IMR-90 (cell line): ENCODE results near the gene PACSIN2. TPM values are rescaled to one million over a fixed set of nuclear protein-coding genes. Genes with fewer than 3 reads are reported as not detected.

Experiments used
- ATAC-seq: fragments of 200-7000 bp; cut with Tn5 transposase; 2 replicates; pipeline ENCODE4 v1.9.1; 2020; ENCODE audit warnings: low read depth, mild to moderate bottlenecking, moderate library complexity
- BruUV-seq: library from RNA; stranded (reverse); fragments of 400-500 nt; replicated peaks from 2 replicates; lab custom pipeline; 2021; lab: Mats Ljungman, UMichigan
- CTCF ChIA-PET: fragments of 300-600 bp; formaldehyde crosslinking; extraction: SDS; loops from one replicate; lab custom pipeline; 2021; ENCODE audit warnings: antibody characterized with exemption; lab: Yijun Ruan, JAX
- POLR2A ChIA-PET: fragments of 300-600 bp; sonication (Branson Sonifier 250); formaldehyde crosslinking; loops from one replicate; lab custom pipeline; 2022; ENCODE audit warnings: antibody characterized with exemption; ENCODE audit not compliant: unreplicated experiment; lab: Charles Lee
- DNase-seq: peaks from one replicate; pipeline ENCODE4 v3.0.0; 2013
- H2AFZ ChIP-seq: replicated peaks from 2 replicates; pipeline ENCODE3; 2013; ENCODE audit warnings: low read length, mild to moderate bottlenecking; ENCODE audit not compliant: poor library complexity
- H2AK5ac ChIP-seq: 2 replicates; pipeline ENCODE4 v1.6.1; 2013; ENCODE audit warnings: low read depth, low read length, inconsistent platforms
- H2AK9ac ChIP-seq: replicated peaks from 2 replicates; pipeline ENCODE3; 2013; ENCODE audit warnings: mild to moderate bottlenecking, low read depth, low read length, moderate library complexity; ENCODE audit not compliant: poor library complexity
- H2BK120ac ChIP-seq: 2 replicates; pipeline ENCODE4 v1.6.1; 2013; ENCODE audit warnings: low read depth, low read length, inconsistent platforms
- H2BK15ac ChIP-seq: 3 replicates; pipeline ENCODE4 v1.6.1; 2013; ENCODE audit warnings: low read depth, low read length, inconsistent platforms
- H2BK20ac ChIP-seq: 2 replicates; pipeline ENCODE4 v1.6.1; 2013; ENCODE audit warnings: low read depth, mild to moderate bottlenecking, inconsistent platforms, low read length, moderate library complexity
- H2BK5ac ChIP-seq: 2 replicates; pipeline ENCODE4 v1.6.1; 2013; ENCODE audit warnings: mild to moderate bottlenecking, low read depth, low read length, inconsistent platforms; ENCODE audit not compliant: poor library complexity, severe bottlenecking
- H3K14ac ChIP-seq: replicated peaks from 2 replicates; pipeline ENCODE4 v1.6.1; 2013; ENCODE audit warnings: low read depth, low read length, inconsistent platforms
- H3K18ac ChIP-seq: 2 replicates; pipeline ENCODE4 v1.6.1; 2013; ENCODE audit warnings: low read depth, low read length, control low read depth
- H3K23ac ChIP-seq: 2 replicates; pipeline ENCODE4 v1.6.1; 2013; ENCODE audit warnings: low read depth, low read length, inconsistent platforms
- H3K27ac ChIP-seq: 2 replicates; pipeline ENCODE4 v1.5.1; 2013; ENCODE audit warnings: mild to moderate bottlenecking, control low read depth, low read length; ENCODE audit not compliant: insufficient read depth
- H3K27me3 ChIP-seq: 2 replicates; pipeline ENCODE4 v1.6.1; 2013; ENCODE audit warnings: low read length; ENCODE audit not compliant: control insufficient read depth, insufficient read depth
- H3K36me3 ChIP-seq: 2 replicates; pipeline ENCODE4 v1.6.1; 2013; ENCODE audit warnings: low read length, mixed read lengths; ENCODE audit not compliant: control insufficient read depth, insufficient read depth
- H3K4ac ChIP-seq: 2 replicates; pipeline ENCODE4 v1.6.1; 2013; ENCODE audit warnings: low read depth, low read length, inconsistent platforms
- H3K4me1 ChIP-seq: 2 replicates; pipeline ENCODE4 v1.6.1; 2013; ENCODE audit warnings: low read length, mixed read lengths; ENCODE audit not compliant: control insufficient read depth, insufficient read depth
- H3K4me2 ChIP-seq: 2 replicates; pipeline ENCODE4 v1.6.1; 2013; ENCODE audit warnings: low read depth, mild to moderate bottlenecking, control low read depth, low read length, moderate library complexity
- H3K4me3 ChIP-seq: 2 replicates; pipeline ENCODE4 v1.5.1; 2013; ENCODE audit warnings: low read depth, mild to moderate bottlenecking, control low read depth, low read length, moderate library complexity; ENCODE audit not compliant: insufficient read depth
- H3K56ac ChIP-seq: 2 replicates; pipeline ENCODE4 v1.6.1; 2013; ENCODE audit warnings: low read length, inconsistent platforms; ENCODE audit not compliant: insufficient read depth; ENCODE audit errors: extremely low read depth
- H3K79me1 ChIP-seq, 2 experiments: 2 replicates each; pipeline ENCODE4 v1.6.1; 2013; ENCODE audit warnings: low read length in 2 of 2, inconsistent platforms in 1 of 2, low read depth in 1 of 2
- H3K9ac ChIP-seq: 2 replicates; pipeline ENCODE4 v1.6.1; 2013; ENCODE audit warnings: low read depth, low read length, control low read depth
- H3K9me1 ChIP-seq: 2 replicates; pipeline ENCODE4 v1.6.1; 2013; ENCODE audit warnings: low read length, inconsistent platforms; ENCODE audit not compliant: insufficient read depth
- H3K9me3 ChIP-seq: 2 replicates; pipeline ENCODE4 v1.6.1; 2013; ENCODE audit warnings: low read length; ENCODE audit not compliant: control insufficient read depth, insufficient read depth
- H4K20me1 ChIP-seq: 2 replicates; pipeline ENCODE4 v1.6.1; 2013; ENCODE audit warnings: low read length, inconsistent platforms; ENCODE audit not compliant: insufficient read depth
- H4K5ac ChIP-seq: 2 replicates; pipeline ENCODE4 v1.6.1; 2013; ENCODE audit warnings: mild to moderate bottlenecking, low read depth, low read length, control low read depth
- H4K8ac ChIP-seq, 2 experiments: 2 replicates each; pipeline ENCODE4 v1.6.1; 2013; ENCODE audit warnings: low read depth in 2 of 2, low read length in 2 of 2, control low read depth in 1 of 2, inconsistent platforms in 1 of 2
- H4K91ac ChIP-seq: 2 replicates; pipeline ENCODE4 v1.6.1; 2013; ENCODE audit warnings: low read depth, low read length, inconsistent platforms; ENCODE audit not compliant: insufficient read depth
- BHLHE40 ChIP-seq: fragments of 150-350 bp; IDR thresholded peaks from 2 replicates; pipeline ENCODE4 v1.6.1; 2016; ENCODE audit warnings: mild to moderate bottlenecking, low read depth, low read length
- CEBPB ChIP-seq: IDR thresholded peaks from 2 replicates; pipeline ENCODE4 v1.6.1; 2012; ENCODE audit warnings: low read depth, low read length, improper control_type of control experiment
- CHD1 ChIP-seq: IDR thresholded peaks from 2 replicates; pipeline ENCODE4 v1.6.1; 2012; ENCODE audit warnings: low read depth, low read length, improper control_type of control experiment
- CTCF ChIP-seq: conservative IDR thresholded peaks from 2 replicates; pipeline ENCODE4 v1.5.1; 2012; ENCODE audit warnings: mild to moderate bottlenecking, low read depth, low read length, improper control_type of control experiment
- ELK1 ChIP-seq: fragments of 150-350 bp; IDR thresholded peaks from 2 replicates; pipeline ENCODE4 v1.6.1; 2016; ENCODE audit warnings: low read depth, mild to moderate bottlenecking, low read length, moderate library complexity, borderline replicate concordance
- FOS ChIP-seq: fragments of 150-350 bp; IDR thresholded peaks from 2 replicates; pipeline ENCODE4 v1.6.1; 2016; ENCODE audit warnings: low read depth, low read length
- MAZ ChIP-seq: IDR thresholded peaks from 2 replicates; pipeline ENCODE4 v1.6.1; 2012; ENCODE audit warnings: low read depth, mild to moderate bottlenecking, low read length, improper control_type of control experiment, moderate library complexity, borderline replicate concordance
- MXI1 ChIP-seq: IDR thresholded peaks from 2 replicates; pipeline ENCODE4 v1.6.1; 2012; ENCODE audit warnings: low read depth, mild to moderate bottlenecking, low read length, moderate library complexity, borderline replicate concordance
- NFE2L2 ChIP-seq: fragments of 150-350 bp; IDR thresholded peaks from 2 replicates; pipeline ENCODE4 v1.6.1; 2016; ENCODE audit warnings: low read depth, mild to moderate bottlenecking, low read length
- POLR2A ChIP-seq: IDR thresholded peaks from 2 replicates; pipeline ENCODE4 v1.6.1; 2012; ENCODE audit warnings: mild to moderate bottlenecking, low read depth, low read length
- RAD21 ChIP-seq: IDR thresholded peaks from 2 replicates; pipeline ENCODE4 v1.6.1; 2012; ENCODE audit warnings: low read length, improper control_type of control experiment
- RCOR1 ChIP-seq: IDR thresholded peaks from 2 replicates; pipeline ENCODE4 v1.6.1; 2012; ENCODE audit warnings: mild to moderate bottlenecking, low read length, improper control_type of control experiment; ENCODE audit not compliant: insufficient replicate concordance
- RFX5 ChIP-seq: IDR thresholded peaks from 2 replicates; pipeline ENCODE4 v1.8.0; 2012; ENCODE audit warnings: low read depth, mild to moderate bottlenecking, low read length, moderate library complexity
- SMC3 ChIP-seq: fragments of 150-350 bp; IDR thresholded peaks from 2 replicates; pipeline ENCODE4 v1.6.1; 2016; ENCODE audit warnings: low read depth, mild to moderate bottlenecking, antibody characterized with exemption, low read length, moderate library complexity
- USF2 ChIP-seq: fragments of 150-350 bp; IDR thresholded peaks from 2 replicates; pipeline ENCODE4 v1.6.1; 2017; ENCODE audit warnings: mild to moderate bottlenecking, antibody characterized with exemption, low read length, low read depth
- WGBS, 2 experiments: methylation state at CpG; one replicate each; pipeline versions ENCODE4 v1.1.5 to v1.1.7; 2013; ENCODE audit warnings: missing lambda C conversion rate in 2 of 2; ENCODE audit not compliant: insufficient read length in 1 of 2; ENCODE audit errors: extremely low coverage in 2 of 2; 5-methylcytosine and 5-hydroxymethylcytosine counted together
- dilution Hi-C: fragments of 300-500 bp; cut with HindIII; formaldehyde crosslinking; loops from one replicate; pipeline ENCODE4 v1.14.3; 2018; ENCODE audit warnings: low sequenced_read_pairs; ENCODE audit not compliant: unreplicated experiment
- in situ Hi-C: fragments of 300-500 bp; cut with MboI; formaldehyde crosslinking; loops from 3 replicates; pipeline ENCODE4 v1.14.3; 2019; ENCODE audit warnings: low sequenced_read_pairs, inconsistent platforms, mixed read lengths
- intact Hi-C: fragments of 100-400 bp; cut with micrococcal nuclease; formaldehyde crosslinking; loops from 2 replicates; pipeline ENCODE4 v1.10.0; 2022
- polyA plus RNA-seq, 3 experiments: library from polyadenylated mRNA; depleted of rRNA; stranded (reverse); fragments of >200 nt; gene quantifications; 2 replicates each; pipeline ENCODE4 v1.2.3, GENCODE V29; 2012; ENCODE audit warnings: low replicate concordance in 1 of 3
- total RNA-seq: library from RNA; depleted of rRNA; stranded (reverse); fragments of >200 nt; gene quantifications from 2 replicates; pipeline ENCODE4 v1.2.3, GENCODE V29; 2012

Gene PACSIN2
- total and polyA plus RNA-seq, 2 of the 4 experiments (the other 2 are of a cell fraction), result 85.0 to 118 TPM

GRCh38 chr22:42926768-42927167 lies 88.2 kb downstream of the PACSIN2 start:
- Histone ChIP-seq H4K5ac (no peak overlapping the region), H3K14ac (no peak overlapping the region), H3K4me3 (no peak overlapping the region), H3K23ac (no peak overlapping the region), H2BK20ac (no peak overlapping the region), H3K4ac (no peak overlapping the region), H3K4me1 (peaks cover 25% of the 10 kb centered on the region), H2BK15ac (no peak overlapping the region), H3K79me1 (peaks cover 39 to 86% of the 10 kb centered on the region in 2 experiments), H2AK9ac (no peak overlapping the region), H2AFZ (no peak overlapping the region), H3K36me3 (no peaks in the 10 kb centered on the region; the same call in 1 of the 2 replicates), H3K4me2 (no peak overlapping the region), H4K8ac (no peak overlapping the region), H3K27me3 (no peaks in the 10 kb centered on the region), H4K91ac (no peak overlapping the region), H3K9me1 (peaks cover 41% of the 10 kb centered on the region), H4K20me1 (peaks cover 76% of the 10 kb centered on the region), H3K27ac (no peak overlapping the region), H2BK120ac (no peak overlapping the region), H3K18ac (no peak overlapping the region), H3K9me3 (no peaks in the 10 kb centered on the region), H2BK5ac (no peak overlapping the region), H3K9ac (no peak overlapping the region), H3K56ac (no peak overlapping the region), H2AK5ac (no peak overlapping the region)
- no peak for ATAC-seq
- CTCF ChIA-PET, result no interaction called here
- WGBS, 2 experiments, result no CpG with 5 or more reads among the region's 5 CpGs
- DNase-seq, result no peak
- in situ Hi-C loops, result no loop called here
- dilution Hi-C loops, result no loop called here
- TF ChIP-seq FOS (no peak), BHLHE40 (no peak), NFE2L2 (no peak), MXI1 (no peak), USF2 (no peak), SMC3 (no peak), ELK1 (no peak), CTCF (no peak), RCOR1 (no peak), MAZ (no peak), CHD1 (no peak), POLR2A (no peak), CEBPB (no peak), RFX5 (no peak), RAD21 (no peak)
- intact Hi-C loops, result no loop called here
- no TSS peak for BruUV-seq
- POLR2A ChIA-PET, result interaction anchor here (0.5 kb wide), 1 partner anchor 36 kb away, joined by 11 read pairs; no protein-coding TSS in a partner anchor
